NT2/D1 (cell line): ENCODE results near the gene CPNE1.

Experiments used
- DNase-seq: peaks from one replicate; pipeline ENCODE4 v3.0.0-alpha.2; 2011; ENCODE audit warnings: low read depth, low spot score
- H3K27me3 ChIP-seq: 2 replicates; pipeline ENCODE4 v1.6.0; 2011; ENCODE audit warnings: mild to moderate bottlenecking; ENCODE audit not compliant: insufficient read length, insufficient read depth
- H3K36me3 ChIP-seq: 2 replicates; pipeline ENCODE4 v1.6.1; 2011; ENCODE audit warnings: mild to moderate bottlenecking, low read length, mixed read lengths; ENCODE audit not compliant: insufficient read depth, insufficient read length
- H3K4me1 ChIP-seq: 2 replicates; pipeline ENCODE4 v1.5.1; 2011; ENCODE audit not compliant: insufficient read depth, insufficient read length
- H3K4me3 ChIP-seq: 2 replicates; pipeline ENCODE4 v1.5.1; 2011; ENCODE audit warnings: low read depth; ENCODE audit not compliant: insufficient read length
- H3K9ac ChIP-seq: 2 replicates; pipeline ENCODE4 v1.6.0; 2011; ENCODE audit warnings: low read depth; ENCODE audit not compliant: insufficient read length
- H3K9me3 ChIP-seq: 2 replicates; pipeline ENCODE4 v1.5.1; 2011; ENCODE audit warnings: mild to moderate bottlenecking, low read length; ENCODE audit not compliant: insufficient read depth
- SUZ12 ChIP-seq: IDR thresholded peaks from 2 replicates; pipeline ENCODE4 v1.6.1; 2011; ENCODE audit not compliant: insufficient read length, insufficient read depth; ENCODE audit errors: extremely low read depth
- YY1 ChIP-seq: IDR thresholded peaks from 2 replicates; pipeline ENCODE4 v1.6.1; 2011; ENCODE audit not compliant: insufficient read length, insufficient read depth
- ZNF274 ChIP-seq: IDR thresholded peaks from 2 replicates; pipeline ENCODE4 v1.6.1; 2011; ENCODE audit warnings: mild to moderate bottlenecking, low read depth, low read length

CPNE1 gene

DNA sequence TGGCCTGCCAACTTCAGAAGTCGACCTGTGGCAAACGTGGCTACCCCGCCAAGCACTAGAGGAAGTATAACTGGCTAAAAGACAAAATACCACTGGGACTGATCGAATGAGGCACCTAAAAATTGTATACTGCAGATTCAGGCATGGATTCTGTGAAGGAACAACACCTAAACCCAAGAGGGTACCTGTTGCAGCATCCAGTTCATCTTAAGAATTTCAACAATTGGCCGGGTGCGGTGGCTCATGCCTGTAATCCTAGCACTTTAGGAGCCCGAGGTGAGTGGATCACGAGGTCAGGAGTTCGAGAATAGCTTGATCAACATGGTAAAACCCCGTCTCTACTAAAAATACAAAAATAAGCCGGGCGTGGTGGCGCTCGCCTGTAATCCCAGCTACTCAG is 76.3 kb downstream of the CPNE1 start:
- Histone ChIP-seq H3K4me3 (no peak overlapping the region), H3K9me3 (no peaks in the 10 kb centered on the region), H3K9ac (no peak overlapping the region), H3K4me1 (peaks cover 2% of the 10 kb centered on the region), H3K27me3 (no peaks in the 10 kb centered on the region), H3K36me3 (no peaks in the 10 kb centered on the region)
- DNase-seq = no peak
- TF ChIP-seq SUZ12 = no peak
- TF ChIP-seq ZNF274 = no peak
- TF ChIP-seq YY1 = no peak

DNA sequence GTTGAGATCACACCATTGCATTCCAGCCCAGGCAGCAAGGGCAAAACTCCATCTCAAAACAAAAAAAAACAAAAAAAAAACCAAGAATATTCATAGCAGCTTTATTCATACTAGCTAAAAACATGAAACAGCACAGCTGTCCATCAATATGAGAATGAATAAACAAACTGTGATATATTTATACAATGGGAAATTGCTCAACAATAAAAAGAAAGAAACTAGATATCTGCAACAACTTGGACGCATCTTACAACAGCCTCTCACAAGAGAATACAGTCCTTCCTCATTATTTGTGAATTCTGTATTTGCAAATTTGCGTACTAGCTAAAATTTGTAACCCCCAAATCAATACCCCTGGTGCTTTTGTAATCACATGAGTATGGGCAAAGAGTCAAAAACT is 77.3 kb downstream of the CPNE1 start:
- Histone ChIP-seq H3K9ac (no peak overlapping the region), H3K27me3 (no peaks in the 10 kb centered on the region), H3K4me1 (peaks cover 2% of the 10 kb centered on the region), H3K4me3 (no peak overlapping the region), H3K9me3 (no peaks in the 10 kb centered on the region), H3K36me3 (no peaks in the 10 kb centered on the region)
- no peak for DNase-seq
- TF ChIP-seq SUZ12 (no peak), YY1 (no peak), ZNF274 (no peak)

DNA sequence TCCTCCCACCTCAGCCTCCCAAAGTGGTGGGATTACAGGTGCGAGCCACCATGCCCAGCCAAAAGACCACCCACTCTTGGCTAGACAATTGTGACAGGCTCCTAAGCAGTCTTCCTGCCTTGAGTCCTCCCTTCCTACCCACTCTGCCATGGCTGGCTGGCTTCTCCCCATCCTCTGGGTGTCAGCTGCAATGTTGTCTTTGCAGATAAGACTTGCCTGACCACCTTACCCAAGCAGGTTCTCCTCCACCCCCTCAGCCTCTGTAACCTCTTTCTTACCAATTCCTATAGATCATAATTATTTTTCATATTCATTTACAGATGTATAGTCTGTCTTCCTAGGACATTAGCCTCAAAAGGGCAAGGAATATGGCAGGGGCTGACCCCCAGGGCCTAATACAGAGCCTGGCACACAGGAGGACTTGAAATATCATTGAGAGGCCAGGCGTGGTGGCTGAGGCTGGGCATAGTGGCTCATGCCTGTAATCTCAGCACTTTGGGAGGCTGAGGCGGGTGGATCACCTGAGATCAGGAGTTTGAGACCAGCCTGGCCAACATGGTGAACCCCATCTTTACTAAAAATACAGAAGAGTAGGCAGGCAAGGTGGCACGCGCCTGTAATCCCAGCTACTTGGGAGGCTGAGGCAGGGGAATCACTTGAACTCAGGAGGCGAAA is 77.8 kb downstream of the CPNE1 start:
- Histone ChIP-seq H3K4me3 (no peak overlapping the region), H3K36me3 (no peaks in the 10 kb centered on the region), H3K4me1 (no peaks in the 10 kb centered on the region), H3K9me3 (no peaks in the 10 kb centered on the region; the same call in 1 of the 2 replicates), H3K9ac (no peak overlapping the region), H3K27me3 (no peaks in the 10 kb centered on the region)
- TF ChIP-seq YY1 (no peak), SUZ12 (no peak), ZNF274 (no peak)
- DNase-seq = no peak

DNA sequence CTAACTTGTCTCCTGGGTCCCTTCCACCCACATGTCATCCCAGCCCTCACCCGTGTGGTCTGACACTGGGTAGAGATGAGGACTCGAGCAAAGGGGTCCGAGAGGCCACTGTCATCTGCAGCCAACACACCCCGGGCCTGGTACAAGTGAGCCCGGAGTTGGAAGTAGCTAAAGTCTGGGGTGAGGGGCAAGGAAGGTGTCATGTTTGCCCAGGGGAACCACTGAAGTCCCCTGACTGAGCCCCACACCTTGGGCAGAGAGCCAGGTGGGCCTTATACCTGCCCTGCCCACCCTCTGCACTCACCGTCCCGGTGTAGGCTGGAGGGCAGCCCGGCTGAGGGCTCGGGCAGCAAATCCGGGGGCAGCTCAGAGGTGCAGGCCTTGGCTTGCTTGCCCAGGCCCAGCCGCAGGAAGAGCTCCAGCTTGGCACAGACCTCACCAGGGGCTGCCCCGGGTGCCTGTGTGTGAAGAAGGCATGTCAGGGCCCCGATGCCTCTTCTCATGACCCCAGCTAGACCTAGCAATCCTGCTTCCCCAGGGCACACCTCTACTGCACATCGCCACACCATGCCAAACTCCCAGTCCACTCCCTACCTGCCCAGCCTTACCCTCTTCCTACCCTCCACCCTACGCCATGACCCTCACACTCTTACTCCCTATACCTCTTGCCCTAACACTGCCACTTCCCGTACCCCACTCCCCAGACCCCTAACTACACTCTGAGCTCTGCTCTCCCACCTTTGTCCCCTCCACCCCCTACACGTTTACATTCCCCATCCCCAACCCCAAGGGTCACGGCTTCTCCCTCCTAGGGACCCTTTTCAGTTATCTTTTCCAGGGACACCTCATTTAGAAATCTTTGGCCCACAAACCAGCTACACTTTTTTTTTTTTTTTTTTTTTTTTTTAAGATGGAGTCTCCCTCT is 80.8 kb downstream of the CPNE1 start:
- TF ChIP-seq SUZ12 (no peak), YY1 (no peak)
- H3K36me3 ChIP-seq = no peaks in the 10 kb centered on the region

DNA sequence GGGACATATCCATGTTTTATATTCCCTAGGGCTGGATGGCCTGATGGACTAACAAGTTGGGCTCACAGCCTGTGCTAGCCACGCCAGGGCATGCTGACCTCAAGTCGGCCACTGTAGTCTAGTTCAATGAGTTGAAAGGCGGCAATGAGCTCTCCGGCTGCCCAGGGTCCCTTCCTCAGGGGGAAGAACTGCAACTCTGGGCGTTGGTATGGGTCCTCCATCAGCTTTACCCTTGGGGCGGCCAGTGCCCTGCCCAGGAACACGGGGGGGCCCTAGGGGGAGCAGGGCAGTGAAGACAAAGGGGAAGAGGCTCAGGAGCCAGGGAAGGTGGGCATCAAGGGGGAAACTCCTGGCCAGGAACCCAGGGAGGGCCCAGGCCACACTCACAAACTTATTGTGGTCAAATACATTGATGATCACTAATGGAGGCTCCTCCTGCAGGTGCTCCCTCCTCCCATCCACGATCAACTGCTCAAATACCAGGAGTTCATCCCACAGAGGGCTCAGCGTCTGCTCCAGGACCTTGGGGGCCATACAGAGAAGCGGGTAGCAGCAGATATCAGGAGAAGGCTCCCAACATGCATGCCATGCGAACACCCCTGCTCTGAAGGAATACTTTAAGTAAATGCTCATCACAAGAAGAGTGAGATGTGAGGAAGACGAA is 81.8 kb downstream of the CPNE1 start:
- H3K4me1 ChIP-seq = no peaks in the 10 kb centered on the region
- no peaks in the 10 kb centered on the region for H3K36me3 ChIP-seq
- no peak overlapping the region for H3K4me3 ChIP-seq
- H3K9ac ChIP-seq = no peak overlapping the region
- no peaks in the 10 kb centered on the region; the same call in 1 of the 2 replicates for H3K9me3 ChIP-seq
- no peak for TF ChIP-seq ZNF274
- DNase-seq = no peak
- no peaks in the 10 kb centered on the region for H3K27me3 ChIP-seq

More for the DNA sequence above, 80.8 kb downstream of the CPNE1 start:
- Histone ChIP-seq H3K4me3 (no peak overlapping the region), H3K9ac (no peak overlapping the region), H3K9me3 (no peaks in the 10 kb centered on the region; the same call in 1 of the 2 replicates), H3K4me1 (no peaks in the 10 kb centered on the region), H3K27me3 (no peaks in the 10 kb centered on the region)
- no peak for DNase-seq

DNA sequence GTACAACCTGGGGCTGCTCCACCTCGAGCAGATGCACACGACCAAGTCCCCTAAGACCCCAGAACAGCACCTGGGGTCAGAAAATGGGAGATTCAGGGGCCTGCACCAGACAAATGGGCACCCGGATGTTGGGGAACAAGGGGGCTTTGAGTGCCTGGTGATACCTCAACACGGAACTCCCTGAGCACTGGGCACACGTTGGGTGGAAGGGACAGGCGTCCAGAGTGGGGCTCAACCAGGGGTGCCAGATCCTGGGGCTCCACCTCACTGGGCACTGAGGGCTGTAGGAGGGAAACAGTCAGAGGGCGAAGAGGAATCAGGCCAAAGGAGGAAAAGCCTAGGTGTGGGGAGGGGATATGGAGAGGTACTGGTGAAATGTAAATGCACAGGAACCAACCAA is 82.6 kb downstream of the CPNE1 start:
- no peaks in the 10 kb centered on the region for H3K4me1 ChIP-seq

DNA sequence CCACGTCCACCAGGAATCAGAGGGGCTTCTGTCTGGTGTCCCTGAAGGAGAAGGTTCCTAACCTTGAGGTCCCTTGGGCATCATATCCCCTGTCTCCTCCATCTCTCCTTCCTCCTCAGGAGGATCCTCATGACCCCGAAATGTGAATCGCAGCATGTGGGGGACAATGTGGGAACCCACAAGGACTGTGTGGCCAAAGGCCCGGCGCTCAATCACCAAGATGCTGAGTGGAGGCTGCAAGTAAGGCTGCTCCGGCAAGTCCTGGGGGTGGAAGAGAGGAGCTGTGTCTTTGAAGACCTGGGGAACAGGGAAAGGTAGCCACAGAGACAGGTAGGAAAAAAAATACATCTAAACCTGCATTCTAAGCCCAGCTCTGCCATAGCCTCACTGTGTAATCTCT is 85.5 kb downstream of the CPNE1 start:
- Histone ChIP-seq H3K4me3 (no peak overlapping the region), H3K9me3 (no peaks in the 10 kb centered on the region; the same call in 1 of the 2 replicates), H3K27me3 (no peaks in the 10 kb centered on the region), H3K36me3 (no peaks in the 10 kb centered on the region), H3K4me1 (no peaks in the 10 kb centered on the region), H3K9ac (no peak overlapping the region)
- TF ChIP-seq YY1 (no peak), SUZ12 (no peak), ZNF274 (no peak)
- DNase-seq = no peak

More for the DNA sequence above, 82.6 kb downstream of the CPNE1 start:
- Histone ChIP-seq H3K27me3 (no peaks in the 10 kb centered on the region), H3K36me3 (no peaks in the 10 kb centered on the region), H3K9me3 (no peaks in the 10 kb centered on the region; the same call in 1 of the 2 replicates), H3K4me3 (no peak overlapping the region), H3K9ac (no peak overlapping the region)
- TF ChIP-seq ZNF274 (no peak), SUZ12 (no peak), YY1 (no peak)
- no peak for DNase-seq
